ENCODE results near the gene KLK6.

DNA sequence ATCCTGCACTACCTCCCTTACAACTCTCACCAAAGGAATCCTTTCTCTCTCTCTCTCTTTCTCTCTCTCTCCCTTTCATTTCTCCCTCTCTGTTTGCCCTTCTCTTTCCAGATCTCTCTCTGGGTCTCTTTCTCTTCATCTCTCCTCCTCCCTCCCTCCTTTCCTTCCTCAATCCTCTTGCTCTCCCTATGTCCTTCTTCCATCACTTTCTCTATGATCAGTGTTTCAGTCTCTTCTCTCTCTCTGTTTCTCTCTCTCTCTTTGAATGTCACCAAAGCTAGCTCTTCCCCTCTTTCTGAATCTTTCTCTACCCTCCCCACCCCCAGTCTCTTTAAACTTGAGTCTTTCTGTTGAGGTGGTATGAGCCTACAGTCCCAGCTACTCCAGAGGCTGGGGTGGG, 38.4 kb downstream of the KLK6 start:
- TF ChIP-seq, protein P1, sequence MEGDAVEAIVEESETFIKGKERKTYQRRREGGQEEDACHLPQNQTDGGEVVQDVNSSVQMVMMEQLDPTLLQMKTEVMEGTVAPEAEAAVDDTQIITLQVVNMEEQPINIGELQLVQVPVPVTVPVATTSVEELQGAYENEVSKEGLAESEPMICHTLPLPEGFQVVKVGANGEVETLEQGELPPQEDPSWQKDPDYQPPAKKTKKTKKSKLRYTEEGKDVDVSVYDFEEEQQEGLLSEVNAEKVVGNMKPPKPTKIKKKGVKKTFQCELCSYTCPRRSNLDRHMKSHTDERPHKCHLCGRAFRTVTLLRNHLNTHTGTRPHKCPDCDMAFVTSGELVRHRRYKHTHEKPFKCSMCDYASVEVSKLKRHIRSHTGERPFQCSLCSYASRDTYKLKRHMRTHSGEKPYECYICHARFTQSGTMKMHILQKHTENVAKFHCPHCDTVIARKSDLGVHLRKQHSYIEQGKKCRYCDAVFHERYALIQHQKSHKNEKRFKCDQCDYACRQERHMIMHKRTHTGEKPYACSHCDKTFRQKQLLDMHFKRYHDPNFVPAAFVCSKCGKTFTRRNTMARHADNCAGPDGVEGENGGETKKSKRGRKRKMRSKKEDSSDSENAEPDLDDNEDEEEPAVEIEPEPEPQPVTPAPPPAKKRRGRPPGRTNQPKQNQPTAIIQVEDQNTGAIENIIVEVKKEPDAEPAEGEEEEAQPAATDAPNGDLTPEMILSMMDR (IDR thresholded peaks at IDR 0.05) = no peak
- no peak for TF ChIP-seq POLR2A (IDR thresholded peaks at IDR 0.05)
